Muscle layer of duodenum (tissue), 2 donors: ENCODE results near the gene ADAM10.

Source experiments
- H3K27ac ChIP-seq: one replicate; pipeline ENCODE4 v1.7.0; 2013; ENCODE audit warnings: mild to moderate bottlenecking, low read length
- H3K27me3 ChIP-seq: one replicate; pipeline ENCODE4 v1.7.0; 2013; ENCODE audit warnings: low read depth, mild to moderate bottlenecking, control low read depth, low read length
- H3K36me3 ChIP-seq, 2 donors: one replicate each; pipeline ENCODE4 v1.7.0; 2013; ENCODE audit warnings: low read length in 2 of 2, control low read depth in 1 of 2, mild to moderate bottlenecking in 1 of 2; ENCODE audit not compliant: insufficient read depth in 2 of 2, control insufficient read depth in 1 of 2
- H3K4me1 ChIP-seq, 2 donors: one replicate each; pipeline ENCODE4 v1.7.0; 2013; ENCODE audit warnings: low read length in 2 of 2, mild to moderate bottlenecking in 2 of 2, control low read depth in 1 of 2, moderate library complexity in 1 of 2; ENCODE audit not compliant: insufficient read depth in 2 of 2, control insufficient read depth in 1 of 2
- H3K4me3 ChIP-seq, 2 donors: one replicate each; pipeline ENCODE4 v1.7.0; 2013; ENCODE audit warnings: low read length in 2 of 2, low read depth in 1 of 2, mild to moderate bottlenecking in 1 of 2
- H3K9me3 ChIP-seq, 2 donors: one replicate each; pipeline ENCODE4 v1.7.0; 2013; ENCODE audit warnings: low read length in 2 of 2, control low read depth in 1 of 2, mild to moderate bottlenecking in 1 of 2; ENCODE audit not compliant: control insufficient read depth in 1 of 2
- donor health status: healthy.

The ADAM10 gene

DNA sequence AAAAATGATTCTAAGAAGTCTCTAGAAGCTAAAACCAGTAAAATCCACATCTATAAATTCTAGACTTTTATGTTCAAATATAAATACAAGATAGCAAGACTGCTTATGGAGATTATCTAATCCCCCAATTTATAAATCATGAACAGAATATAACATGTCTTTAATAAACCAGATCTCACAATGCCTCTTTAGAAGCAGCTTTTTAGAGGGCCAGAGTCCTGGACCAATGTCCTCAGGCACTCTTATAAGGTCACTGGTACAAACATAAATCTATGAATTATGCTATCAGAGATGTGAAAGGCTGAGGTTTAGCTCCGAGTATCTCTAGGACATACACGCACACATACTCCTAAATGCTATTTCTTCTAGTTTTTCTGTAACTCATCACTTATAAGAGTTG, 78.3 kb downstream of the ADAM10 start:
- no peak overlapping the region for H3K4me3 ChIP-seq

DNA sequence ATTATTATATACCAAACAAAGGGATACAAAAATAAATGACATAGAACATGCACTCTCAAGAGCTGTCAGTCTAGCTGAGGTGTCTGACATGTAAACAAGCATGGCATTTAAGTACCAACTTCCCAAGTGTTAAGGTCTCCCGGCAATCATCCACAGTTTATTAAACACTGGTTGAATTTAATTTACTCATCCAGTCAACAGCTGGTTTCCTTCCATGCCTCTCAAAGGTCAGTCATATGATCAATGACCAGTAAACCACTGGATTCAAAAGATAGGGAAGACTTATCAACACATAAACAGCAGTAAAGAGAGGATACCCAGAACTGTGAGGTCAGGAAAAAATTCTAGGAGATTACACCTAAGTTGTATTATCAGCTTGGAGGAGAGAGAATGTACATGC, 80.4 kb downstream of the ADAM10 start:
- Histone ChIP-seq H3K4me1 (peaks cover 0 to 9% of the 10 kb centered on the region in 2 donors), H3K4me3 (no peak overlapping the region), H3K27me3 (no peaks in the 10 kb centered on the region), H3K27ac (no peak overlapping the region), H3K36me3 (peaks cover 3 to 4% of the 10 kb centered on the region in 2 donors), H3K9me3 (no peaks in the 10 kb centered on the region)

More for the DNA sequence above, 78.3 kb downstream of the ADAM10 start:
- Histone ChIP-seq H3K9me3 (no peaks in the 10 kb centered on the region), H3K4me1 (peaks cover 0 to 9% of the 10 kb centered on the region in 2 donors), H3K27me3 (no peaks in the 10 kb centered on the region), H3K27ac (no peak overlapping the region), H3K36me3 (peaks cover 0 to 3% of the 10 kb centered on the region in 2 donors)

DNA sequence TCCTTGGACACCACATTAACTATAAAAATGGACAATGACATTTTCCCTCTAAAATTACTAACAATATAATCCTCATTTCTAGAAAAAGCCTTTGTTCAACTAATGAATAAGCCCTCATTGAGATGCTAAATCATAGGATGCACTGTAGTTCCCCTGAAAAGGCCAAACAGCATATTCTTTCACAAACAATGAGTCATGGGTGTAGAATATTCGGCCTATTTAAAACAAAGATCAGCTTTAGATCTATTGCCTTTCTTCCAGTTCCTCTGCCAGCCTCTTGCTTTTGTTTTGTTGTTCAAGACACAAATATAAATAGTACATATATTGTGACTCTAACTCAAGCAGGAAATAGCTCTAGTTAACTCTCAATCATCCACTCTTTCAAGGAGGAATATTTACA, 82.5 kb downstream of the ADAM10 start:
- Histone ChIP-seq H3K4me3 (no peak overlapping the region), H3K27me3 (no peaks in the 10 kb centered on the region), H3K9me3 (no peaks in the 10 kb centered on the region), H3K4me1 (peaks cover 0 to 9% of the 10 kb centered on the region in 2 donors), H3K36me3 (peaks cover 7 to 12% of the 10 kb centered on the region in 2 donors), H3K27ac (no peak overlapping the region)

DNA sequence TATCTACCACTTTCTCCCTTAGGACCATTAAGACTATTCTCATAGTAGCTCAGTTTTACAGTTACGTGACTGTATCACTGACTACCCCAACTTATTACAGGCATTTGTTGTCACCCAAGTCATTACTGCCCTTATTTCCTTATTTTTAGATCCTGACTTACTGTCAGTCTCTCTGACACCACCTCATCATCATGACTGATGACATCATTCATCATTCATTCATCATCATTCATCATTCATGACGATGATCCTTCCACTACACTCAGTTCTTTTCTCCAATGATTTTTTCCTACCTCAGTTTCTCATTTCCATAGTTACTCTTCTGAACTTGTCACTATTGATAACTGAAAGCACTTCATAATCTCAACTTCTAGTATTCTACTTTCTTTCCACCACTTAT, 83.8 kb downstream of the ADAM10 start:
- no peak overlapping the region for H3K4me3 ChIP-seq
- no peaks in the 10 kb centered on the region for H3K9me3 ChIP-seq
- H3K36me3 ChIP-seq = peaks cover 7 to 12% of the 10 kb centered on the region in 2 donors
- peaks cover 0 to 9% of the 10 kb centered on the region in 2 donors for H3K4me1 ChIP-seq
- no peak overlapping the region for H3K27ac ChIP-seq
- no peaks in the 10 kb centered on the region for H3K27me3 ChIP-seq

DNA sequence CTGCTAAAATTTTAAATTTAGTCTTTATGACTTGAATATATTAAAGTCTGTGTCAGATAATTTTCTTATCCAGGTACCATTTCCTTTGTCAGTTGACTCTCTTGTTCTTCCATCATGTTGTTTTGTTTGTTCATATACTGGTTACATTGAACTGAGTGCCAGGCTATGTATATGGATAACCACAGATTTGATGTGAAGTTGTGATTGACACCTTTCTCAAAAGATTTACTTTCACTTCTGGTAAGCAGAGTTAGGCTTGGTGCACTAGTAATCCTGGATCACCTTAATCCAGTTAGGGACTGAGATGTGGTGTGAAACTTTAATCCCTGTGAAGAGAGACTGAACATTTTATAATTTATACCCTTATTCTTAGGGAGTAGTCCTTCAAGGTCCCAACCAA, 99.4 kb downstream of the ADAM10 start:
- no peak overlapping the region for H3K27ac ChIP-seq
- H3K9me3 ChIP-seq = no peaks in the 10 kb centered on the region
- H3K36me3 ChIP-seq = peaks cover 0 to 5% of the 10 kb centered on the region in 2 donors
- no peaks in the 10 kb centered on the region for H3K27me3 ChIP-seq
- H3K4me1 ChIP-seq = no peaks in the 10 kb centered on the region
- H3K4me3 ChIP-seq = no peak overlapping the region

GRCh38 chr15:58649175-58649574, 100.3 kb downstream of the ADAM10 start:
- Histone ChIP-seq H3K27me3 (no peaks in the 10 kb centered on the region), H3K27ac (no peak overlapping the region), H3K4me3 (no peak overlapping the region)

GRCh38 chr15:58643996-58644395, 105.5 kb downstream of the ADAM10 start:
- no peaks in the 10 kb centered on the region for H3K9me3 ChIP-seq
- peaks cover 10 to 16% of the 10 kb centered on the region in 2 donors for H3K36me3 ChIP-seq
- H3K4me1 ChIP-seq = no peaks in the 10 kb centered on the region
- no peak overlapping the region for H3K27ac ChIP-seq
- H3K27me3 ChIP-seq = no peaks in the 10 kb centered on the region
- no peak overlapping the region for H3K4me3 ChIP-seq

More at GRCh38 chr15:58649175-58649574, 100.3 kb downstream of the ADAM10 start:
- Histone ChIP-seq H3K4me1 (no peaks in the 10 kb centered on the region), H3K9me3 (no peaks in the 10 kb centered on the region), H3K36me3 (no peaks in the 10 kb centered on the region)

- Histone ChIP-seq H3K27ac (no peak overlapping the region), H3K9me3 (no peaks in the 10 kb centered on the region), H3K27me3 (no peaks in the 10 kb centered on the region), H3K36me3 (peaks cover 12 to 20% of the 10 kb centered on the region in 2 donors), H3K4me3 (no peak overlapping the region), H3K4me1 (no peaks in the 10 kb centered on the region)
These were observed 107.8 kb downstream of the ADAM10 start for GRCh38 chr15:58641660-58642059.

DNA sequence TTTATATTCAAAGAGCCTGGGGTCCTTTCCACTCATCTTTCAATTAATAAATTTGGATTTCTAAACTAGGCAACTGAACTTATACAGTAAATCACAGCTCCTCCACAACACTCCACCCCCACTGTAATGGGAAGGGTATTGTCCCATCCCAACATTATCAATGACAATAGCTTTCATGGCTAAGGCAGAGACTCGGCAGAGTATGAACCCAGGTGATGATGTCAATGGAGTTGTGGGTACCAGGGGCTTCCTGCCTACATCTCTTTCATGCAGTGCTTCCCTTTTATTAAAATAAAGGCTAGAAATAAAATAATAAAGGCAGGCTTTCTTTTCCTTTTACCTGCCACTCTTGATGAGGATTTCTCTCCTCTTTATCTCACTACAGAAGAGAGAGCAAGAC, 109.5 kb downstream of the ADAM10 start:
- Histone ChIP-seq H3K4me3 (no peak overlapping the region), H3K4me1 (no peaks in the 10 kb centered on the region), H3K36me3 (peaks cover 12 to 20% of the 10 kb centered on the region in 2 donors), H3K27ac (no peak overlapping the region), H3K27me3 (no peaks in the 10 kb centered on the region), H3K9me3 (no peaks in the 10 kb centered on the region)

DNA sequence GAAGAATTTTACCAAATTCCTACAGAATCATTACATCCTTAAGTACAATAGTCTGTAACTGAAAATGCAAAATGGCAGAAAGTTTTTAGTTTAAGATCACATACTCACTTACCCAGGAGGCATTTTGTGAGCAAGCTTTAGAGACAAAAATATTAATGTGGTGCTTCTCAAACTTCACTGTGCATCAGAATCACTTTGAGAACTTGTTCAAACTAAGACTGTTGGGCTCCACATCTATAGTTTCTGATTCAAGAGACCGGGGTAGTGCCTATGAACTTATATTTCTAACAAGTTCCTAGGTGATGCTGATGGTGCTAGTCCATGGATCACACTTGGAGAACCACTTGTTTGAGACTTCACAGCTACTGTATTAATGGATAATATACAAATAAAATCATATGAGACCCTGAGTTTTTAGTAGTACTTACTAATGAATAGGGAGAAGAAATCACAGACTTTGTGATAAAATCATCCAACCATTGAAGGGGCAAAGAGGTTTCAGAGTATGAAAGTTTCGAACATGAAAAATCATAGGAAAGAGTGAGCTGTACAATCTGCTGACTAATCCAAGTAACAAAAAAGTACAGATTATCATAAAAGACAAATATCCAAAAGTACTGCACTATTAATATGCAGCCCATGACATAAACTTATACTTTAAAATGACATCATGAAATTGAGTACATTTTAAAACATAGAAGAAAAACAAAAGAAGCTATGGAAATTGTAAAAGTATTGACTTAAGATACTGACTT, 110.3 kb downstream of the ADAM10 start:
- Histone ChIP-seq H3K4me3 (no peak overlapping the region), H3K27ac (no peak overlapping the region), H3K36me3 (peaks cover 12 to 20% of the 10 kb centered on the region in 2 donors), H3K9me3 (no peaks in the 10 kb centered on the region), H3K4me1 (no peaks in the 10 kb centered on the region), H3K27me3 (no peaks in the 10 kb centered on the region)

- Histone ChIP-seq H3K27ac (no peak overlapping the region), H3K27me3 (no peaks in the 10 kb centered on the region), H3K9me3 (no peaks in the 10 kb centered on the region), H3K36me3 (peaks cover 0 to 3% of the 10 kb centered on the region in 2 donors), H3K4me3 (no peak overlapping the region), H3K4me1 (peaks cover 5 to 8% of the 10 kb centered on the region in 2 donors)
These were observed 116.7 kb downstream of the ADAM10 start for GRCh38 chr15:58632789-58633188.

DNA sequence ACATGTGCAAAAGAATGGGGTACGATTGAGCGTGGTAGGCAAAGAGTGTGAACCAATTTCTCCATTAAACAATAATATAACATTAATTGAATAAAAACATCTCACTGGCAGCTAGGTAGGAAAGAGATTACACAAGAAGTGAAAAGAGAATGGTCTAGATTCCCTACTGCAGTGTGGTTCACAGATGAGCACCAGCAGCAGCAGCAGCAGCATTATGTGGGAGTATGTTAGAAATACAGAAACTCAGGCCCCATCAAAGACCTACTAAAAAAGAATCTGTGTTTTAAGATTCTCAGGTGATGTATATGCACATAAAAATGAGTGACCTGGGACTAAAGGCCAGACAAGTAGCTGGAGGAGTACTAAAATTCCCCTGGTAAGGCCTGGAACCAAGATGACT, 118.2 kb downstream of the ADAM10 start:
- Histone ChIP-seq H3K27me3 (no peaks in the 10 kb centered on the region), H3K36me3 (peaks cover 3 to 7% of the 10 kb centered on the region in 2 donors), H3K9me3 (no peaks in the 10 kb centered on the region), H3K4me1 (peaks cover 5 to 11% of the 10 kb centered on the region in 2 donors), H3K27ac (no peak overlapping the region), H3K4me3 (no peak overlapping the region)
